ENCODE results near the gene CIZ1.

- TF ChIP-seq CTCF (IDR thresholded peaks at IDR 0.05) (no peak), POLR2A (IDR thresholded peaks at IDR 0.05) (no peak)
These were observed 51.8 kb downstream of the CIZ1 start for GRCh38 chr9:128139621-128140020.
